ENCODE results near the gene MTMR12. TPM values are rescaled to one million over a fixed set of nuclear protein-coding genes. Genes with fewer than 3 reads are reported as not detected.
A peak's percentile ranks its signal among the peaks of the same experiment; 100 is the strongest.
"Not testable (repeated sequence)": the region's sequence is repeated elsewhere in the genome, so short reads cannot be mapped to it uniquely, and the experiment has no call there.

MTMR12 gene
- total RNA-seq, 2 donors from 2014 or later: 19.6 to 24.9 TPM

DNA sequence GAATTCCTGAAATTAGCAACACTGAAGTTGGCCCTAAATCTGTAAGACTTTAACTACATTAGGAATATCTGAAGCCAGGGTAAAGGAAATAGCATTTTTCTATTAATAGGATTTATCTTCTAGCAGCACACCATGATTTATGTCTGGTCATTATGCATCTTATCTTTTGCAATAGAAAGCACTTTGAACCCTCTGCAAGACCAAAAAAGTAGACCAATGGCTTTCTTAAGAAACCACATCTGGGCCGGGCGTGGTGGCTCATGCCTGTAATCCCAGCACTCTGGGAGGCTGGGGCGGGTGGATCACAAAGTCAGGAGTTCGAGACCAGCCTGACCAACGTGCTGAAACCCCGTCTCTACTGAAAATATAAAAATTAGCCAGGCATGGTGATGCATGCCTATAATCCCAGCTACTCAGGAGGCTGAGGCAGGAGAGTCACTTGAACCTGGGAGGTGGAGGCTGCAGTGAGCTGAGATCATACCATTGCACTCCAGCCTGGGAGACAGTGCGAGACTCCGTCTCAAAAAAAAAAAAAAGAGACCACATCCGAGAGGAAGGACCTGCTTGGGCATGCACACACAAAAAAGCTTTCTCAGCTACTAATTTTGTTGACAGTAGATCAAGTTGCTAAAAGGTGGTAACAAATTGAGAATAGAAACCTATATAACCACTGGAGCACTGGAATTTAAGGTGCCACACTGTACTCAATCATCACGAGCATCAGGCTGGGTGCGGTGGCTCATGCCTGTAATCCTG lies 31.2 kb downstream of the MTMR12 start:
- intact Hi-C loops (cut with DNase I); DNase-seq; ATAC-seq: not testable (repeated sequence)

DNA sequence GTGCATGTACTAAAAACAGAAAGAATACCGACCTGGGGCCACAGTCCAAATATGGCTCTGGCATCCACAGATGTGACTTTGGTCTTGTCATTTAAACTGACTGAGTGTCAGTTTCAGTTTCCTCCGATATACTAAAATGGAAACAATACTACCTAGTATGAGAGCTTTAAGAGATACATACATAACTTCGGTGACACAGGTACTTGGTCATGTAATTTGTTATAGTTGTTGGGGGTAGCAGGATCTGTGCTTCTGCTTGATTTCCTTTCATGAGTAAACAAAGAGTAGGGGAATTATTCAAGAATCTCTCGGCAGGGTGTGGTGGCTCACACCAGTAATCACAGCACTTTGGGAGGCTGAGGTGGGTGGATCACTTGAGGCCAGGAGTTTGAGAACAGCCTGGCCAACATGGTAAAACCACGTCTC lies 32.1 kb downstream of the MTMR12 start:
- ATAC-seq (no peak), DNase-seq (no peak)
- intact Hi-C loops (cut with DNase I): no loop called here

DNA sequence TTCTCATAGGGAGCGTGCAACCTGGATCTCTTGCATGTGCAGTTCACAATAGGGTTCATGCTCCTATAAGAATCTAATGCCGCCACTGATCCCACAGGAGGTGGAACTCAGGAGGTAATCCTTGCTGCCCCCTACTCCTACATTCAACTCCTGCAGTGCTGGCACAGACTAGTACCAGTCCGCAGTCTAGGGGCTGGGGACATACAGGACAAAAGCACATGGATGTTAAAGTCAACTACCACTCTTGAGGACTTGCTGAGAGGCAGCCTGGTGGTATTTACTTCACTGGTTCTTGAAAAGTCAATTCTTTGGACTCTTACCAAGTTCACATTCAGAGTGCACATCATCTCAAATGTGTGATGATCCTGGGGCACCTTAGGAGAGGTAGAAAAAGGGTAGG lies 33.0 kb downstream of the MTMR12 start:
- DNase-seq: no peak
- ATAC-seq: no peak
- intact Hi-C loops (cut with DNase I): no loop called here

DNA sequence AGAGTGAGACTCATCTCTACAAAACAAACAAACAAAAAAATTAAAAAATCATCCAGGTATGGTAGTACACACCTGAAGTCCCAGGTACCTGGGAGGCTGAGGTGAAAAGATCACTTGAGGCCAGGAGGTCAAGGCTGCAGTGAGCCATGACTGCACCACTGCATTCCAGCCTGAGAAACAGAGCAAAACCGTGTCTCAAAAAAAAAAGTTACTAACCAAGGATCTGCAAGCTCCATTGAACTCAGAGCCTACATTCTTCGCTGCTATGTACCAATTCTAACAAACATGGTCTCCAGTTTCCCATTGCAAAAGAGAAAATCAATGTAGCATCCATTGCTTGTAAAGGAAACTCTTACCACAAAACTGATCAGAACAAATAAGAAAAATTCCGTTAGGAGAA lies 33.5 kb downstream of the MTMR12 start:
- DNase-seq (no peak), ATAC-seq (no peak)
- intact Hi-C loops (cut with DNase I): no loop called here

DNA sequence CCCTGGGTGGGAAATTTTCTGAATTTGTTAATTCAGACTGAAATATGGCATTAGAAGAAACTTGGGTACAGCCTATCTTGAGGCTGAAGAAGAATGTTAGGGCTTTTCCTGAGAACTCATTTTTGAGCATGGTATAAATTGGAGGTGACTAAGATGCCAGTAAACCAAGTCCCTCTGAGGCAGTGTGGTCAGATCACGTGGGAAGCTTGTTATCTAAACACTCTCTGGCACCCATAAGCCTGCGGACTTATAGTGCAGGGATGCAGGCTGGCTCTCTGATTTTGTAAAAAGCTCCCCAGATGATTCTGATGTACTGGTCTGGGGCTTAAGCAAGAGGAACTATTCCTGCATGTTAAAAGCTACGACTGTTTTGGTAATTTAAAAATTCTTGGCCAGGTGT lies 34.3 kb downstream of the MTMR12 start:
- ATAC-seq: peak; percentile 38 to 41
- intact Hi-C loops (cut with DNase I): no loop called here
- no peak for DNase-seq

DNA sequence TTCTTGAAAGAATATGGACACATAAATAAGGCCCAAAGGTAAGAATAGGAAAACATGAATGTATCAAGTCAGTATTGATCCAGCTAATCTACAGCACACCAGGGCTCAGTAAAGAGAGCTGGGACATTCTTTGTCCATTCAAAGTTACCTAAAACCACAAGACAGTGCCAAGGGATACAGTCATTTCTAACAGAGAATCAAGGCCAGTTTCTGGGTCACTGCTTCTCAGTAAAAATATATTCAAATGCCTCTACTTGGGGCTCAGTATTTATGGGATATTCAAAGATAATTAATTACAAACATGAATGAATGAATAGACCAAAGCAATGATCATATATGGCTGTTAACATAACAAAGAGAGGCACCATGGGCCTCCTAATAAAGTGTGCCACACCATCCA lies 34.9 kb downstream of the MTMR12 start:
- no peak for ATAC-seq
- intact Hi-C loops (cut with DNase I): no loop called here

DNA sequence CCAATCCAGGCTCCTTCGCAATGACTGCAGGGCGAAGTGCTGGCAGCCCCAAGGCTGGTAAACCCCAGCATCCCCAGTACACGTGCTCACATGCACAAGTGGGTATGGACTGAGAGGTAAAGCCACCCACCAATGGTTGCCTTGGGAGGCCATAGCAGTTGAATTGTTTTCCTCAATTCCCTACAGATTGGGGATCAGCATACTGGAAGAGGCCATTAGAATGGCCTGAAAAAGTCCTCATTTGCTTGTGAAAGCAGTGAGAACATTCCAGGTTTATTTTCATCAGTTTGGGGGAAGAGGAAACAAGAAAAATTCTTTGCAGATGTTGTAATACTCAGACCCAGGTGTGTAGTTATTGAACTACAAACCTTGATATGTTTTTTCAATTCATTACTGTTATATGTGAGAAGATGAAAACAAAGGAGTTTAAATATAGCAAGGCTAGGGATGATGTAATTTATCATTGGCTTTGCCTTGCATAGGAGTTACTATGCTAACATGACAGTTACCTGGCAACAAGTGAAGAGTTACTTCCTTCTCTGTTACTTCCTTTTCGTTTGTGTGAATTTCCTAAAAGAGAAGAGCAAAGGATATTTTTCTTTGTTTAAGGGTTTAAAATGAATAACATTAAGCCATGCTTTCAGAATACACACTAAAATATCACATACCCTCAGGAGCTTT lies 36.4 kb downstream of the MTMR12 start:
- ATAC-seq: peak; percentile 70 to 83
- intact Hi-C loops (cut with DNase I): no loop called here
- DNase-seq: no peak

More for the DNA sequence above, 34.9 kb downstream of the MTMR12 start:
- no peak for DNase-seq

DNA sequence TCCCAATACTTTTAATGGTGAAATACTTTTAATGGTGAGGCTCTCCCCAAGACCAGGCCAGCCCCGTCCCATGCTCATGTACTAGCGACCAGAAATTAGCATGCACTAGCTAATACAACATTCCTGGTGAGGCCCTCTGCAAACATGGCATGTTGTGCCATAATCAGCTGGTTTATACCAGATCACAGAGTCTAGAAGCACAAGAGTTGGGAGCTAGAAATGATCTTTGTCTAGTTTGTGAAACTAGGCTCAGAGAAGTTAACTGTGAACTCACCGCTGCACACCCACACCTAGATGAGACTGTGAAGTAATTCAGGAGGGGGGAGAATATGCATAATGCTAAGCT lies 37.4 kb downstream of the MTMR12 start:
- ATAC-seq: no peak
- intact Hi-C loops (cut with DNase I): no loop called here

DNA sequence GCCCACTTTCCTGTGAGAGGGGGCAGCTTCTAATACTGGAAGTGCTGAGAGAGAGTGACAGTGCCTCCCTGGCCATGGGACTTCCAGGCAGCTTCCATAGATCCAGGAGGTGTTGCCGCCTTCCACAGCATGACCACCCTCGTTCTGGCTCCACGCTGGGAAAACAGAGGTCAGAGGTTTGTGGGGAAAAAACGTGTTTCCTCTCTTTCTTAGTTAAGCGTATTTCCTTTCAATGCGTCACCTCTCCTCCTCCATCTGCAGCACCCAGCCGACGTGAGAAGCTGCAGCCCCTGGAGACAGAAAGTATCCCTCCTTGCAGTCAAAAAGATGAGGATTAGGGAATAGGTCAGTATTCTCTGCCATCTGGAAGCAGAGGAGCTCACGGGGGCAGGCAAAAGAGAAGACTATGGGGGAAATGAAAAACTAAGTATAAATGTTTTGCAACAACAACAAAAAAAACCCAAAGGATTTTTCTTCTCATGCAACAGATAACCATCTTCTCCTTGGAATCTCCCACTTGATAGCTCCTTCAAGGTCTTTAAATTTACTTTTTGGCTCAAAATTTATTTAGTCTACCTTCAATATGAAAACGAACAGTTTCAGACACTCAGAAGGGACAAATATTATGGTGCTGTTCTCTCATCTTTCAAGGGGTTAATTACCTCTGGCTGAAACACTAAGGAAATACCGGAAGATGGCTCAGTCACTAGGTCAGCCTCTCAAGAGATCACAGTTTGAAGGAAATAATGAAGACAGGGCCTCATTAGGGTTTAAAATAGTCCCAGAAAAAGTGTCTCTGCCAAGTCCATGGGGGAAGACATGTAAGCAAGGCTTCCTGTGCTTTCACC lies 38.0 kb downstream of the MTMR12 start:
- intact Hi-C loops (cut with DNase I): no loop called here
- DNase-seq: peak; percentile 48
- peak in 1 of 2 donors; percentile 32 for ATAC-seq

More for the DNA sequence above, 37.4 kb downstream of the MTMR12 start:
- DNase-seq: no peak

DNA sequence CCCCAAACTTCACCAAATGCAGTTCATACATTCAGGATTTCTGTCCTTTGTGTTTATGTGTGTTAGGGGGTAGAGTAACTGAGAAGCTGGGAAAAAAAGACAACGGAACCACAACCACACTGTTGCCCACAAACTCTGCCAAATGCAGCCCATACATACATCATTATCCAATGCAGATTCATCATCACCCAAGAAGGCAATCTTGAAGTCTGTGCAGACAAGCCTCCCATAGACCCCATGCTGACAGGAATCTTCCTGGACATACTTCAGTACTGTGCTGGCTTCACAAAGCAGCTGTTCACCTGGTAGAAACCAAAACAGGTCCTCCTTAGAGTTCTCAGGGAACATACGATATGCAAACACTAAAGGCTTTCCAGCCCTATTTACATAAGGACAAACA lies 38.9 kb downstream of the MTMR12 start:
- ATAC-seq (no peak), DNase-seq (no peak)
- intact Hi-C loops (cut with DNase I): no loop called here

DNA sequence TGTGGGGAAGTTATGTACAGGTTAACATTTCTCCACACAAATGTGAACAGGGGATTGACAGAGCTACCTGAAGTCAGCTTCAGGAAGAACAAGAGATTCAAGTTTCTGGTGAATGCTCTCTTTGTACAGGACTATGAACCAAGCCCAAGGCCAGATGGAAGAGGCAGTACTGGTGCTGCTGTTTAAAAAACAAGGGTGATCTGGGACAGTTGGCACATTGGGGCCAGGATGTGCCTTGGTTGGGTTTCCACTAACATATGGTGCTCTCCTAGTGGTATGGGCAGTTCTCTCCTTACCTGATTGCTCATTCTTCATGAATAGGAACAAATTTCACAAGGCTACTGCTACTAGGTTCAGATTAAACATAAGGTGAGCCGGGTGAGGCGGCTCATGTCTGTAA lies 40.0 kb downstream of the MTMR12 start:
- DNase-seq (no peak), ATAC-seq (no peak)
- intact Hi-C loops (cut with DNase I): no loop called here

DNA sequence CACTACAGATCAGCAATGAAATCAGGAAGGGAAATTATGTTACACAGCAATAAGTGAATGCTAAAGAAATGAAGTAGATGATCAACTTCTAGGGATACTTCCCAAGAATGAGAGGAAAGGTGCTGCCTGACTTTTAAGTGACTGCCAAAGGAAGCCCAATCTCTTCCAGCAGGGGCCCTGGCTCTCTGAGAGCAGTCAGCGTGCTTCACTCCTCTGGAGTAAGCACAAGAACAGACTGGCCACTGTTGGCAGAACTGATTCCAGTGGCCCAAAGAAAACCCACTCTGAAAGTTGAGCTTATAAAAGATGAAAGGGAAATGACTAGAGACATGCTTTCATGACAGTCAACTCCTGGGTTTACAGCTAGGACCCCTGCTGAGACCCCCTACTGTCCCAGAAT lies 41.8 kb downstream of the MTMR12 start:
- no peak for ATAC-seq
- intact Hi-C loops (cut with DNase I): no loop called here

DNA sequence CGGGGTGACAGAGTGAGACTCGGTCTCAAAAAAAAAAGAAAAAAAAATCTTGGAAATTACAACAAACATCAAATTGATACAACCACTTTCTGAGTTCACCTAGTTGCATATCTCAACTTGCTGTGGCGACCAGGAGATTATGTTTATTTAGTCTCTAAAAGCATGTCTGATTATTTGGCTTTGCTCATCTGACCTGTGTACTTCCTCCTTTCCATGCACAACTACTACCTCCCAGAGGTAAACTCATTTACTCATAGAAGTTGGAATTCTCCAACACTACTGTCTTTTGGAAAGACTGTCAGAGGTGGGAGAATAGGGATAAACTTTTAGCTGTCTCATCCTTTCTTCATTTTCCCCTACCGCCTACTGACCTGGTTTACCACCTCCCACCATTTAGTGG lies 42.6 kb downstream of the MTMR12 start:
- DNase-seq: no peak
- ATAC-seq: no peak
- intact Hi-C loops (cut with DNase I): no loop called here

More for the DNA sequence above, 41.8 kb downstream of the MTMR12 start:
- DNase-seq: no peak

DNA sequence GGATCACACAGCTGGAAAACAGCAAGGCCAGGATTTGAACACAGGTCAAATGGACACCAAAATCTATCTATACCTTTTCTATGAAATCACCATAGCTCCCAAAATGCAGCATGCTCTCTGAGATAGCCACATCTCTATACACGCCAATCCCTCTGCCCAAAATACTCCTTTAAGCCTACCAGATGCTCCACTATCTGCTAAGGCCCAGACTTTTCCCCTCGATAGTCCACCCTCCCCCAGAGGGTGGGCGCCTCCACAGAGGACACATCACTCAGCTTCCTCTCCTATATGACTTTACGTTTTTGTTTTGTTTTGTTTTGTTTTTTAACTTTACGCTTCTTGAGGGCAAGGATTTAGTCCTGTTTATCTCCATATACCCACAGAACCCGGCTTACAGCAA lies 46.8 kb downstream of the MTMR12 start:
- DNase-seq: no peak
- no peak for ATAC-seq
- intact Hi-C loops (cut with DNase I): no loop called here

DNA sequence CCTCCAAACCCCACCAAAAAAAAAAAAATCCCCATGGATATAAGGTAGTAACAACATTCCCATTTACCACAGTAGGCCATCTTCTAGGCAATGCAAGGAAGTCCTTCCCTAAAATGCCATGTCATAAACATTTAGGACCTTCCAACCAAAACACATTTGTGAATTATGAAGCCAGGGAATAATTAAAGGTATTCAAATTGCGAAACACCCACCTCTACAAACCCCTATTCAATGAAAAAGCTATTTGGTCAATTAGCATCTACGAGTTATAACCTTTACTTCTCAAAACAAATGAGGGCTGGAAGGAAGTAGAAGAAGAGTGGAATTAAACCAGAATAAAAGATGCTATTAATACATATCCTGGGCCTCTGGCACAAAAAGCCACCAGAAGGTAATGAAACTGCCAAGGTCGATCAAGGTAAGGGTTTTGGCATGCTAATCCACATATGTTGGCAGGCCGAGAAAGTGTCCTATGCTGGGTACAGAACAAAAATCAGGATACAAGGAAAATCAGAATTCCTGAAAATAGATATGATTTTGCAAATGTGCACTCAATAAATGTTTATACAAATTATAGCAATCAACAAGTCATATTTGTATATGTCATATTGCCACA lies 47.7 kb downstream of the MTMR12 start:
- DNase-seq (no peak), ATAC-seq (no peak)
- intact Hi-C loops (cut with DNase I): no loop called here

DNA sequence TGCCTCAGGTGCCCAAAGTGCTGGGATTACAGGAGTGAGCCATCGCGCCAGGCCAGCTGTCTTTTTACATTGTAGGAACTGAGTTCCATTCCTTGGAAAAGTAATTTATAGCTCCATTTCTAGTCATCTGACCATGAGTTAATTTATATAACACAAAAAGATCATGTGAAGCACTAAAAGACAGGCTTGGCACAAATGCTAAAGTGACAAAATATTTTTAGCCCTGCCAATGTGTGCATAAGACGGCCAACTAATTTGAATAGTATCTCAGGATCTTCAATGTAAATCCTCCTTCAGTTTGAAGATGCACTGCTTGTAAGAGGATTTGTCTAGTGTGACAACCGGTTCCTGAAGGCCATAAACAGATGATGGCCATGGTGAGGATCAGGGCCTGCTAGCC lies 49.1 kb downstream of the MTMR12 start:
- ATAC-seq: no peak
- intact Hi-C loops (cut with DNase I): no loop called here

DNA sequence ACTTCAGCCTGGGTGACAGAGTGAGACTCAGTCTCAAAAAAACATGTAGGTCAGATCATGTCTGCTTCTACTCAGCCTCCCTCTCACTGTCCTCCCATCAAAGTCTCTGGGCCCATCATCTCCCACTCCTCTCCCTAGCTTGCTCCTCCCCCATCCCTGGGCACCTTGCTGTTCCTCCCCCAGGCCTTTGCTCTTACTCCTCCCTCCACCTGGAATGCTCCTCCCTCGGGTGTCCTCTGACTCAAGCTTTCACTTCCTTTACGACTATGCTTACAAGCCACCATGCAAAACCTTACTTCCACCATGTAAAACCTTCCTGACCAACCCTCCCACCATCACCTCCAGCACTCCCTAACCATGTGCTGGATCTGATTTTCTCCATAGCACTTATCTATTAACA lies 51.5 kb downstream of the MTMR12 start:
- intact Hi-C loops (cut with DNase I): no loop called here
- DNase-seq: no peak
- ATAC-seq: peak in 1 of 2 donors; percentile 30

More for the DNA sequence above, 49.1 kb downstream of the MTMR12 start:
- DNase-seq: no peak

DNA sequence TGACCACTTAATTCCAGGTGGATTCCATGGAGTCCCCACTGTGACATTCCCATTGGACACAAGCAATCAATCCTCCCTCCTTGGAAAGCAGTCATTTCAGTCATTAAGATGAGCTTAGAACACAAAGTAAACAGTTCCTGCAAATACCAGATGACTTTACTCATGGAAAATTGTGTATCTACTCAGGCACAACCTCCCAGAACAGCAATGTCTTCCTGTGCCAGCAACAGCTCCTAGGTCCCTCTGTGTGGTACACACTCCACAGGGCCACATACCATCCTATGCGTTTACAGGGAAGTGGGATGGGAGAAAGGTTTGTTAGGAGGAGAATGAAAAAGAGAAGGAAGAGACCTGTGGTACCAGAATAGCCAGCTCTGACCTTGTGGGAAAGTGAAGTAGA lies 53.7 kb downstream of the MTMR12 start:
- ATAC-seq (no peak), DNase-seq (no peak)
- intact Hi-C loops (cut with DNase I): no loop called here

DNA sequence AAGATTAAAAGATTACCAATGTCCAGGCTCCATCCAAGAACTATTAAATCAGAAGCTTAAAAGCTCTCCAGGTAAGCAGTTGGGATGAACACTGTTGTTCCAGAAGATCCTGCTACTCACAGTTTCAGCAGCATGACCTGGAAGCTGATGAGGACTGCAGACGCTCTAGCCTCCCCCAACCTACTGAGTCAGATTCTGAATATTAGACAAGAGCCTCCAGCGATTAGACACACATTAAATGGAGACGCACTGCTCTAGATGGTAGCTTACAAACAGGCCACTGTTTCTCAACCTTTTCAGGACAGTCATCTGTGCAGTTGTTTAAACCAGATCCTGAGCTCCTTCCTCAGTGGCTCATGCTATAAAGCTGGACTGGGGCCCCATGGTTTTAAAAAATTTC lies 54.3 kb downstream of the MTMR12 start:
- no peak for ATAC-seq
- DNase-seq: no peak
- intact Hi-C loops (cut with DNase I): no loop called here

DNA sequence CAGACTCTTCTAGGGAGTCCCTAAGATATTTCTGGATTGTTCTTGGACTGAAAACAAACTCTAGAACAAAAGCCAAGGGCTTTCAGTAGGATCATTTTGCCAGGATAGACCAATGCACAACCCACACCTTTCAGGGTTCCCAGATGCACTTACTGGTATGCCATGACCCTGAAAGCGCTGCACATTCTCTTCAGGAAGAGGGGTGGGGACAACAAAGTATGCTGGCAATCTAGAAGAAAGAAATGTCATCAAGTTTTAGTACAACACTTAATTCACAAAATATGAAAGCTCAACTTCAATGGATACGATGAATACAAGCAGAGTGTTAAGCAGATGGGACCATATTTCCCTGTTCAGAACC lies 57.2 kb downstream of the MTMR12 start:
- DNase-seq: no peak
- intact Hi-C loops (cut with DNase I): no loop called here
- ATAC-seq: no peak
